Smooth muscle cell (in vitro differentiated cells): ENCODE results near the gene B3GNT3. TPM values are rescaled to one million over a fixed set of nuclear protein-coding genes. Genes with fewer than 3 reads are reported as not detected.
A peak's percentile ranks its signal among the peaks of the same experiment; 100 is the strongest.

Experiments
- DNase-seq: peaks from one replicate; lab custom pipeline; 2025; ENCODE audit not compliant: unreplicated experiment; lab: John Stamatoyannopoulos, UW
- H2AFZ ChIP-seq: fragments of 200-600 bp; sonication (generic); 2 replicates; pipeline ENCODE4 v1.6.0; 2016; ENCODE audit warnings: antibody characterized with exemption, low read depth, mild to moderate bottlenecking
- H3F3A ChIP-seq: fragments of 200-600 bp; sonication (generic); 2 replicates; pipeline ENCODE4 v1.6.0; 2017; ENCODE audit warnings: antibody characterized with exemption, low read depth
- H3K27ac ChIP-seq: fragments of 200-600 bp; sonication (generic); 2 replicates; pipeline ENCODE4 v1.5.1; 2016; ENCODE audit warnings: low read depth, mild to moderate bottlenecking
- H3K27me3 ChIP-seq: fragments of 200-600 bp; sonication (generic); 2 replicates; pipeline ENCODE4 v1.6.1; 2016; ENCODE audit warnings: low read depth, mild to moderate bottlenecking
- H3K36me3 ChIP-seq: fragments of 200-600 bp; sonication (generic); 2 replicates; pipeline ENCODE4 v1.5.1; 2016; ENCODE audit warnings: low read depth
- H3K4me1 ChIP-seq: fragments of 200-600 bp; sonication (generic); 2 replicates; pipeline ENCODE4 v1.5.1; 2016; ENCODE audit warnings: low read depth
- H3K4me2 ChIP-seq: fragments of 200-600 bp; sonication (generic); 2 replicates; pipeline ENCODE4 v1.6.0; 2016; ENCODE audit warnings: mild to moderate bottlenecking
- H3K4me3 ChIP-seq: fragments of 200-600 bp; sonication (generic); 2 replicates; pipeline ENCODE4 v1.5.1; 2016; ENCODE audit warnings: mild to moderate bottlenecking
- H3K79me2 ChIP-seq: fragments of 200-600 bp; sonication (generic); 2 replicates; pipeline ENCODE4 v1.6.0; 2016; ENCODE audit warnings: low read depth, mild to moderate bottlenecking
- H3K9ac ChIP-seq: fragments of 200-600 bp; sonication (generic); 2 replicates; pipeline ENCODE4 v1.6.0; 2016; ENCODE audit warnings: low read depth
- H3K9me3 ChIP-seq: fragments of 200-600 bp; sonication (generic); replicated peaks from 2 replicates; pipeline ENCODE4 v1.5.1; 2016; ENCODE audit warnings: low read depth
- H4K20me1 ChIP-seq: fragments of 200-600 bp; sonication (generic); 2 replicates; pipeline ENCODE4 v1.6.0; 2016; ENCODE audit warnings: low read depth
- WGBS: methylation state at CpG from one replicate; pipeline ENCODE4 v1.1.7; 2016; ENCODE audit warnings: low lambda C conversion rate; 5-methylcytosine and 5-hydroxymethylcytosine counted together
- polyA plus RNA-seq: library from polyadenylated mRNA; unstranded; fragments of >200 nt; fragmentation: Nextera tagmentation; extraction: Ambion mirVana; gene quantifications from 2 replicates; pipeline ENCODE4 v1.2.1, GENCODE V29; 2016
- total RNA-seq: library from RNA; depleted of rRNA; stranded (reverse); fragments of >200 nt; gene quantifications from 2 replicates; pipeline ENCODE4 v1.2.3, GENCODE V29; 2014
- TF ChIP-seq, protein P1 (sequence below): fragments of 200-600 bp; sonication (generic); IDR thresholded peaks from 2 replicates; pipeline ENCODE4 v1.5.1; 2017; ENCODE audit warnings: borderline replicate concordance, mild to moderate bottlenecking, antibody characterized with exemption; ENCODE audit not compliant: insufficient read depth, poor library complexity, severe bottlenecking

B3GNT3 gene
- total and polyA plus RNA-seq, 2 experiments from 2014 or later, result 2.8 TPM; not detected in 1

DNA sequence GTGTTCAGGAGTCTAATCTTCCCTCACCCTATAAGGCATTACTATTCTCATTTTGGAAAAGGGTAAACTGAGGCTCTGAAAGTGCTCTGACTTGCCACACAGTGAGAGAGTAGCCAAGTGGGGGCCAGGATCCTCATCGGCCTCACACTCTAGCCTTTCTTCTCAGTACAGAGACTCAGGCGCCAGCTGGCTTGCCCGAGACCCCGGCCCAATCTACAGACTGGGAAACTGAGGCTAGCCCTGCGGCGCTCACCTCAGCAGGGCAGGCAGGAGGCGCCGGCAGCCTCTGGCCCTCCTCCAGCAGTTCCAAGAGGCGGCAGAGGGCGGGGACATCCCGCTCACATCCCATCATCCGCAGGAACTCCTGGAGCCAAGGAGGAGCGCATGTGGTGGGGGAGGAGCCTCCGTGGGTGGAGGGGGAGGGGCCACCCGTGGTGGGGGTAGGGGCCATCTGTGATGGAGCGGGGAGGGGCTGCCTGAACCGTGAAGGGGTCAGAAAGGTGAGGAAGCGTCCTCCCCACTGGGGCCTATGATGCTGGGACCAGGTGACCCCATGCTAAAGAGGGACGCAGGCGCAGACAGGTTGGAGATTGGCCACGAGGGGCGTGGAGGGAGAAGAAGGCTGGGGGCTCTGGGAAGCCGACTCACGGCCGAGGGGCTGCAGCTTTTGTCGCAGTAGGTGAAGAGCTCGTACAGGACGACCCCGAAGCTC, 35.1 kb downstream of the B3GNT3 start:
- Histone ChIP-seq H3K9ac (no peak overlapping the region), H3K79me2 (no peaks in the 10 kb centered on the region), H3K27ac (no peak overlapping the region), H2AFZ (no peak overlapping the region), H3K4me3 (peak overlapping the region; percentile 38), H3K36me3 (no peaks in the 10 kb centered on the region), H3K27me3 (peaks cover 9% of the 10 kb centered on the region), H4K20me1 (no peaks in the 10 kb centered on the region), H3K4me1 (peaks cover 4% of the 10 kb centered on the region), H3K4me2 (peak overlapping the region; percentile 73), H3K9me3 (no peaks in the 10 kb centered on the region), H3F3A (no peaks in the 10 kb centered on the region)
- 18% methylated on average over 26 of the region's 29 CpGs for WGBS
- TF ChIP-seq, protein P1, sequence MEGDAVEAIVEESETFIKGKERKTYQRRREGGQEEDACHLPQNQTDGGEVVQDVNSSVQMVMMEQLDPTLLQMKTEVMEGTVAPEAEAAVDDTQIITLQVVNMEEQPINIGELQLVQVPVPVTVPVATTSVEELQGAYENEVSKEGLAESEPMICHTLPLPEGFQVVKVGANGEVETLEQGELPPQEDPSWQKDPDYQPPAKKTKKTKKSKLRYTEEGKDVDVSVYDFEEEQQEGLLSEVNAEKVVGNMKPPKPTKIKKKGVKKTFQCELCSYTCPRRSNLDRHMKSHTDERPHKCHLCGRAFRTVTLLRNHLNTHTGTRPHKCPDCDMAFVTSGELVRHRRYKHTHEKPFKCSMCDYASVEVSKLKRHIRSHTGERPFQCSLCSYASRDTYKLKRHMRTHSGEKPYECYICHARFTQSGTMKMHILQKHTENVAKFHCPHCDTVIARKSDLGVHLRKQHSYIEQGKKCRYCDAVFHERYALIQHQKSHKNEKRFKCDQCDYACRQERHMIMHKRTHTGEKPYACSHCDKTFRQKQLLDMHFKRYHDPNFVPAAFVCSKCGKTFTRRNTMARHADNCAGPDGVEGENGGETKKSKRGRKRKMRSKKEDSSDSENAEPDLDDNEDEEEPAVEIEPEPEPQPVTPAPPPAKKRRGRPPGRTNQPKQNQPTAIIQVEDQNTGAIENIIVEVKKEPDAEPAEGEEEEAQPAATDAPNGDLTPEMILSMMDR, result no peak
- DNase-seq, result no peak

DNA sequence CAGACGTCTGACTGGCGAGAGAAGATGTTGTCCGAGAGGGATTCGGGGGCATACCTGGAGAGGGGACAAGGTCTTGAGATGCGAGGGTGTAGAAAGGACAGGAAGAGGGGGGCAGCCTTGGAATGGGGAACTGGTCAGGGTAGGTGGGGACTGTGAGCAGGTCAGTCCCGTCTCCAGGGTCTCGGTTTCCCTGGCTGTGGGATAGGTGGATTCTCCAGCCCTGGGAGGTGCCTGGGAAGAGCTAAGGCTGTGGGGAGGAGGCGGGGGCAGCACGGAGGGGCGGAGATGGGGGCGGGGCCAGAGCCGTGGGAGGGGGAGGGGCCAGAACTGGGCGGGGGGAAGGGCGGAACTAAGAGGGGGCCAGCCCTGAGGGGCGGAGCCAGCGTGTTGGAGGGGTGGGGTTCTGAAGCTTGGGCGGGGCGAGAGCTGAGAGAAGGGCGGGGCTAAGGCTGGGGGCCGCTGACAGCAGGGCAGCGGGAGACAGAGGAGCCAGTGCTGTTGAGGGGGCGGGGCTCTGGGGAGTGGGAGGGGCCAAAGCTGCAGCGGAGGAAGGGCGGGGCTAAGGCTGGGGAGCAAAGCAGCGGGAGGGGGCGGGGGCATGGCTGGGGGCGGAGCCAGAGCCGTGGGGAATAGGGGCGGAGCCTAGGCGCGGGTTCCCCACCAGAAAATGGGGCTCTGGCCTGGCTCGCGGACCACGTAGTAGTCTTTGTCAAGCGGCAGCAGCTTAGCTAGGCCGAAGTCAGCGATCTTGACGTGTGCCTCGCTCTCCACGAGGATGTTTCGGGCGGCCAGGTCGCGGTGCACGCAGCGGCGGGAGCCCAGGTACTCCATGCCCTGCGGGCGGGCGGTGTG, 35.9 kb downstream of the B3GNT3 start:
- H3K9me3 ChIP-seq, result no peaks in the 10 kb centered on the region
- no peaks in the 10 kb centered on the region for H3F3A ChIP-seq
- 21% methylated on average over 22 of the region's 50 CpGs for WGBS
- peak overlapping the region; percentile 73 for H3K4me2 ChIP-seq
- H3K4me3 ChIP-seq, result peak overlapping the region; percentile 38
- H3K27me3 ChIP-seq, result peaks cover 9% of the 10 kb centered on the region
- no peaks in the 10 kb centered on the region for H4K20me1 ChIP-seq
- no peaks in the 10 kb centered on the region for H3K79me2 ChIP-seq
- H2AFZ ChIP-seq, result no peak overlapping the region
- TF ChIP-seq, protein P1, result no peak
- peak; percentile 15 for DNase-seq
- H3K9ac ChIP-seq, result no peak overlapping the region
- H3K36me3 ChIP-seq, result no peaks in the 10 kb centered on the region
- peaks cover 4% of the 10 kb centered on the region for H3K4me1 ChIP-seq
- H3K27ac ChIP-seq, result no peak overlapping the region

DNA sequence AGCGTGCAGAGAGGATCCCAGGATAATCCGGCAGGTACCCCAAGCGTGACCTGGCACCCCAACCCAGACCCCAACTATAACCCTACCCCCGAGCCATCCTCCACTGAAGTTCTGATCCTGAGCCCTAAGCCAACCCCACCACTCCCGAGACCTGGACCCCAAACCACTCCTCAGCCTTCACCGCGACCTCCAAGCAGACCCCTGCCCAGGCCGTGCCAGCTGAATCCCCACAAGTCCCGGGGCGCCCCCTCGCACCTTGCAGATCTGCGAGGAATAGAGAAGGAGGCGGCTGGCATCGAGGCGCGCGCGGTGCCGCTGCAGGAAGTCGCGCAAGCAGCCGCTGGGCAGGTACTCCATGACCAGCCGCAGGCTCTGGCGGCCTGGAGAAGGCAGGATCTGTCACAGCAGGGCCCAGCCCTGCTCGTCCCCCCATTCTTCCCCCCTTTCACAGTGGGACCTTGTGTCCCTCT, 36.5 kb downstream of the B3GNT3 start:
- H3K4me3 ChIP-seq, result no peak overlapping the region
- H3F3A ChIP-seq, result no peaks in the 10 kb centered on the region
- DNase-seq, result no peak
- H3K79me2 ChIP-seq, result no peaks in the 10 kb centered on the region
- H3K27ac ChIP-seq, result no peak overlapping the region
- no peaks in the 10 kb centered on the region for H3K9me3 ChIP-seq
- no peak overlapping the region for H3K9ac ChIP-seq
- H3K36me3 ChIP-seq, result no peaks in the 10 kb centered on the region
- H4K20me1 ChIP-seq, result no peaks in the 10 kb centered on the region
- peaks cover 4% of the 10 kb centered on the region for H3K4me1 ChIP-seq
- peak overlapping the region; percentile 19 for H3K4me2 ChIP-seq
- TF ChIP-seq, protein P1, result no peak
- H3K27me3 ChIP-seq, result peaks cover 9% of the 10 kb centered on the region
- 44% methylated on average over 25 of the region's 25 CpGs for WGBS
- no peak overlapping the region for H2AFZ ChIP-seq
